Stimulated activated CD8-positive, alpha-beta memory T cell treated with anti-CD3 and anti-CD28 coated beads, Interleukin-15, amount 100 ng/mL, for 4 hours (primary cell): ENCODE results near the gene TIGD1.
"Not testable (repeated sequence)": the region's sequence is repeated elsewhere in the genome, so short reads cannot be mapped to it uniquely, and the experiment has no call there.

Experiments used
- DNase-seq, 2 donors: peaks; one replicate each; pipeline ENCODE4 v3.0.0-alpha.2; 2020; ENCODE audit warnings: low read depth in 2 of 2

TIGD1 gene

GRCh38 chr2:232539298-232540231 lies 10.8 kb downstream of the TIGD1 start, which contains the start of gene CHRNG:
TSS of gene CHRNG (plus strand) at chr2:232539692. CDS start at chr2:232539748, 56 bp downstream.
- DNase-seq, result no peak

- DNase-seq, result no peak
Measured at GRCh38 chr2:232538671-232539070, 11.7 kb downstream of the TIGD1 start.

- no peak for DNase-seq
Measured at GRCh38 chr2:232537499-232537898, 12.9 kb downstream of the TIGD1 start.

- DNase-seq, result no peak
Measured at GRCh38 chr2:232537079-232537478, 13.3 kb downstream of the TIGD1 start.

- DNase-seq, result no peak
Measured at GRCh38 chr2:232535761-232536530, 14.4 kb downstream of the TIGD1 start.

- DNase-seq, result no peak
Measured at GRCh38 chr2:232534940-232535651, 15.3 kb downstream of the TIGD1 start.

- DNase-seq, result no peak
Measured at GRCh38 chr2:232533944-232534710, 16.2 kb downstream of the TIGD1 start.

GRCh38 chr2:232532821-232533220 lies 17.5 kb downstream of the TIGD1 start:
- not testable (repeated sequence) for DNase-seq

- no peak for DNase-seq
Measured at GRCh38 chr2:232532419-232532818, 17.9 kb downstream of the TIGD1 start.

GRCh38 chr2:232530626-232531260 lies 19.6 kb downstream of the TIGD1 start:
- no peak for DNase-seq

- DNase-seq, result no peak
Measured at GRCh38 chr2:232529806-232530547, 20.4 kb downstream of the TIGD1 start.

GRCh38 chr2:232528746-232529460 lies 21.5 kb downstream of the TIGD1 start:
- no peak for DNase-seq

- no peak for DNase-seq
Measured at GRCh38 chr2:232527905-232528470, 22.4 kb downstream of the TIGD1 start.

- DNase-seq, result no peak
Measured at GRCh38 chr2:232526372-232526941, 23.9 kb downstream of the TIGD1 start.

- no peak for DNase-seq
Measured at GRCh38 chr2:232525791-232526371, 24.5 kb downstream of the TIGD1 start, which contains the start of gene CHRND. TSS of gene CHRND (plus strand) at chr2:232526160. CDS start at chr2:232526216, 56 bp downstream.

- DNase-seq, result no peak
Measured at GRCh38 chr2:232525199-232525598, 25.2 kb downstream of the TIGD1 start.

- no peak for DNase-seq
Measured at GRCh38 chr2:232524771-232525170, 25.6 kb downstream of the TIGD1 start.
